Regular cardiac myocyte (primary cell): ENCODE results near the gene MAPRE3. TPM values are rescaled to one million over a fixed set of nuclear protein-coding genes. Genes with fewer than 3 reads are reported as not detected.

Source experiments
- total RNA-seq: library from RNA; depleted of rRNA; stranded (reverse); fragments of >200 nt; gene quantifications from 2 replicates; pipeline ENCODE4 v1.2.3, GENCODE V29; 2014

Gene MAPRE3
- total RNA-seq = 2.8 and 2.9 TPM in 2 replicates

GRCh38 chr2:26970244-26970927, at the start of gene MAPRE3:
MAPRE3 (plus strand) TSS chr2:26970637; CDS start chr2:27022219, 51,582 bp downstream.

GRCh38 chr2:27032495-27033252, 62.2 kb downstream of the MAPRE3 start, which contains the start of gene TMEM214:
TMEM214 (plus strand) TSS chr2:27032965; CDS start chr2:27033016, 51 bp downstream.

GRCh38 chr2:27050996-27051901, 80.8 kb downstream of the MAPRE3 start, which contains the start of gene AGBL5:
AGBL5 (plus strand) TSS chr2:27051668; CDS start chr2:27052959, 1,291 bp downstream.

GRCh38 chr2:27071277-27071989, 101.0 kb downstream of the MAPRE3 start, which contains the start of gene OST4:
OST4 (minus strand) TSS chr2:27071654.

Other genes starting within 250 kb of the MAPRE3 start
- gene SLC35F6, start 206.4 kb upstream of the MAPRE3 start, total RNA-seq = 23.7 and 30.3 TPM in 2 replicates
- 2.0 and 17.4 TPM in 2 replicates for gene CENPA, start 184.6 kb upstream of the MAPRE3 start, total RNA-seq
- gene DPYSL5, start 122.5 kb upstream of the MAPRE3 start, total RNA-seq = under 0.01 TPM in 1 of 2 replicates, not detected in the other
- gene TMEM214, start 62.3 kb downstream of the MAPRE3 start, total RNA-seq = 16.3 and 23.1 TPM in 2 replicates
- gene AGBL5, start 81.0 kb downstream of the MAPRE3 start, total RNA-seq = 14.9 and 19.7 TPM in 2 replicates
- gene OST4, start 101.0 kb downstream of the MAPRE3 start, total RNA-seq = 560 and 905 TPM in 2 replicates
- gene EMILIN1, start 108.0 kb downstream of the MAPRE3 start, total RNA-seq = 137 and 184 TPM in 2 replicates
- 0.56 and 0.96 TPM in 2 replicates for gene KHK, start 116.1 kb downstream of the MAPRE3 start, total RNA-seq
- gene CGREF1, start 148.5 kb downstream of the MAPRE3 start, total RNA-seq = 5.0 and 14.9 TPM in 2 replicates
- under 0.01 and 0.28 TPM in 2 replicates for gene ABHD1, start 153.2 kb downstream of the MAPRE3 start, total RNA-seq
- gene PREB, start 164.0 kb downstream of the MAPRE3 start, total RNA-seq = 44.5 and 53.3 TPM in 2 replicates
- not detected in 2 replicates for gene PRR30, start 168.8 kb downstream of the MAPRE3 start, total RNA-seq
- not detected in 2 replicates for gene TCF23, start 178.4 kb downstream of the MAPRE3 start, total RNA-seq
- 136 and 240 TPM in 2 replicates for gene ATRAID, start 241.4 kb downstream of the MAPRE3 start, total RNA-seq
- gene SLC5A6, start 241.6 kb downstream of the MAPRE3 start, total RNA-seq = 14.9 and 30.3 TPM in 2 replicates
- 22.6 and 47.9 TPM in 2 replicates for gene CAD, start 246.7 kb downstream of the MAPRE3 start, total RNA-seq